BLaER1 (cell line): ENCODE measurements around the gene MRPL18.
A peak's percentile ranks its signal among the peaks of the same experiment; 100 is the strongest.
"Not testable (repeated sequence)": the region's sequence is repeated elsewhere in the genome, so short reads cannot be mapped to it uniquely, and the experiment has no call there.

Source experiments
- H3K27ac ChIP-seq: shearing (Covaris generic); formaldehyde crosslinking; 2 replicates; pipeline ENCODE4 v1.8.1; 2022
- H3K27me3 ChIP-seq: shearing (Covaris generic); formaldehyde crosslinking; 2 replicates; pipeline ENCODE4 v1.8.1; 2022
- H3K36me3 ChIP-seq: shearing (Covaris generic); formaldehyde crosslinking; 2 replicates; pipeline ENCODE4 v1.8.1; 2022
- H3K4me1 ChIP-seq: shearing (Covaris generic); formaldehyde crosslinking; 2 replicates; pipeline ENCODE4 v1.8.1; 2022
- H3K4me2 ChIP-seq: shearing (Covaris generic); formaldehyde crosslinking; 2 replicates; pipeline ENCODE4 v1.8.1; 2022
- H3K4me3 ChIP-seq: shearing (Covaris generic); formaldehyde crosslinking; 2 replicates; pipeline ENCODE4 v1.8.1; 2022
- H3K9ac ChIP-seq: shearing (Covaris generic); formaldehyde crosslinking; 2 replicates; pipeline ENCODE4 v1.8.1; 2022
- H3K9me3 ChIP-seq: shearing (Covaris generic); formaldehyde crosslinking; 2 replicates; pipeline ENCODE4 v1.8.1; 2022
- H4K20me1 ChIP-seq: shearing (Covaris generic); formaldehyde crosslinking; 2 replicates; pipeline ENCODE4 v1.8.1; 2022
- Cebpa-rat ChIP-seq: shearing (Covaris generic); IDR thresholded peaks from 2 replicates; pipeline ENCODE4 v1.8.1; 2022

Gene MRPL18

DNA sequence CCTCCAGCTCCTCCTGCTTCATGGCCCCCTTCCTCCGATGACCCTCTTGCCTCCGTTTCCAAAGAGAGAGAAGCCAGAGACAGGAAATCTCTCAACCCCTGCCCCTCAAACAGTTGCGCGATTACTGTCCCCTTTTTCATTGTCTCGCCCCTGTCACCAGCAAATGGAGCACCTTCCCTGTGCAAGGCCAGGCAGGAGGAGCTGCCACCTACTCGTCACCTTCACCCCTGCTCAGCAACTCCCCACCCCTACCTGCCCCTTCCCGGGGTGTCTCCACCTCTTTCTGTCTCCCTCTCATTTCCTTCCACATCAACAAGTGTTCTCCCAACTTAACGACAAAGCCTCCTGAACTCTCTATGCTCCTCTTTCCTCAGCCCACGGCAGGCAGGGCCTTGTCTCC, 23.5 kb downstream of the MRPL18 start:
- no peak overlapping the region for H3K27ac ChIP-seq
- H3K4me1 ChIP-seq = peaks cover 27% of the 10 kb centered on the region
- no peak overlapping the region for H3K9ac ChIP-seq
- no peak for TF ChIP-seq Cebpa-rat
- H3K9me3 ChIP-seq = no peaks in the 10 kb centered on the region
- H3K36me3 ChIP-seq = no peaks in the 10 kb centered on the region
- H3K27me3 ChIP-seq = no peaks in the 10 kb centered on the region
- H4K20me1 ChIP-seq = no peaks in the 10 kb centered on the region
- H3K4me2 ChIP-seq = no peak overlapping the region
- H3K4me3 ChIP-seq = no peak overlapping the region

DNA sequence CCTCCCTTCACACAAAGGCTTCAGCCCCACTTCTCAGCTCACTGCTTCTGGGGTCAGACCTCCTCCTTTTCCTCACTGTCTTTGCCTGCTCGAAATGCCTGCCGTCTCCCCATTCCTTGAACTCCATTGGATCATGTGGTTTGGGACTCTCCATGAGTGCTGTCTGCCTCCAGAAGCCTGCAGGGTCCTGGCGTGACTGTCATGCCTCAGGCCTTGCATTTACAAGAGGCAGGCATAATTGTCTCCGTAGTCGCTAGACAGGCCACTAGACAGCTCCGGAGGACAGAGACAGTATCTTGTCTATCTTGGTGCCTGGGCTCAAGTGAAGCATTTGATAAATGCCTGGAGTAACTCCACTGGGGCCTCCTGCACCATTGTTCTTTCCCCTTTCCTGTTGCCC, 25.1 kb downstream of the MRPL18 start:
- no peaks in the 10 kb centered on the region for H3K36me3 ChIP-seq
- TF ChIP-seq Cebpa-rat = no peak
- no peak overlapping the region for H3K9ac ChIP-seq
- no peak overlapping the region for H3K4me3 ChIP-seq
- H3K4me2 ChIP-seq = no peak overlapping the region
- peaks cover 40% of the 10 kb centered on the region for H3K4me1 ChIP-seq
- H3K27me3 ChIP-seq = no peaks in the 10 kb centered on the region
- H3K9me3 ChIP-seq = no peaks in the 10 kb centered on the region
- H3K27ac ChIP-seq = no peak overlapping the region
- no peaks in the 10 kb centered on the region for H4K20me1 ChIP-seq

GRCh38 chr6:159816775-159817174, 26.5 kb downstream of the MRPL18 start:
- H3K27ac ChIP-seq = 0 out of 2 replicates have a peak overlapping the region, but pooled peaks have one; percentile 40

DNA sequence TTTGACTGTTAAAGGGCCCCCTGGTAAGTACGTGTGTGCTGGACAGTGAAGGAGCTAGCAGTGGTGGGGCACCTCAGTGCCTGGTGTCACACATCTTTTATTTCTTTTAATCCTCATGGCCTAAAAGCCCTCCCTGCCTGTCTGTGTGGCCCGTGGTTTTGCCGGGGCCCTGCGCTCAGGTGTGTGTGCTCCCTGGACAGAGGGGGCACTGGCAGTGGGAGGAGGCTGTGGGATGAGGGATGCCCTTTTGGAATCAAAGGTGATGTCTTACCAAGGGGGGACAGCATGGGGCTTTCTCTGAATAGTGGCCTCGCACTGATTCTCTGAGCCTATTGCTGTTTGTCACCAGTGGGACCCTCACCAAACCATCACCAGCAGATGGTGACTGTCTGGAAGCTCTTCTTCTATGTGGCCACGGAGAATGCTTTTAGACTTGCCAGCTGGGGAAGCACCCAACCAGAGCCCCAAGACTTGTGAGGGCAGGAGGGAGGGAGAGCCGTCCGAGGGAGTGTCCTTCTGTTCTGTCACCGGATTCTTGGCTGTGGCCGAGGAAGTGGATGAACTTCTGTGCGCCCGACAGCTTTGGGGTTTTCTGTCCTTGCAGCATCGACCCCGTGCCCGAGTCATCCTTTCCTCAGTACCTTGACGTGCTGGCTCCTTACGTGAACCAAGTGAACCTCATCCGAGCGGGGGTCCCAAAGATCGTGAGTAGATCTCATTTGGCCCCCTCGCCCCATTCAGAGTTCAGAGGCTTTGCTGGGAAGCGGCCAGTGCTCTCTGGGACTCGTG, 27.9 kb downstream of the MRPL18 start:
- no peak for TF ChIP-seq Cebpa-rat
- H3K36me3 ChIP-seq = no peaks in the 10 kb centered on the region
- H3K9ac ChIP-seq = peak overlapping the region; percentile 84
- H4K20me1 ChIP-seq = no peaks in the 10 kb centered on the region
- no peaks in the 10 kb centered on the region for H3K9me3 ChIP-seq
- peak overlapping the region; percentile 95 for H3K27ac ChIP-seq
- H3K4me3 ChIP-seq = no peak overlapping the region
- H3K4me1 ChIP-seq = peaks cover 67% of the 10 kb centered on the region
- H3K4me2 ChIP-seq = peak overlapping the region; percentile 99
- H3K27me3 ChIP-seq = no peaks in the 10 kb centered on the region

More at GRCh38 chr6:159816775-159817174, 26.5 kb downstream of the MRPL18 start:
- not testable (repeated sequence) for H3K9ac ChIP-seq, H3K9me3 ChIP-seq, H3K4me2 ChIP-seq, H3K4me3 ChIP-seq, H3K27me3 ChIP-seq, H3K36me3 ChIP-seq, H4K20me1 ChIP-seq
- peaks cover 53% of the 10 kb centered on the region for H3K4me1 ChIP-seq

- H3K4me1 ChIP-seq = peaks cover 77% of the 10 kb centered on the region
- no peak for TF ChIP-seq Cebpa-rat
These were observed 28.8 kb downstream of the MRPL18 start for GRCh38 chr6:159819098-159819497.

GRCh38 chr6:159819932-159820640, 29.8 kb downstream of the MRPL18 start:
- Histone ChIP-seq H3K9ac (peak overlapping the region; percentile 84), H3K36me3 (no peaks in the 10 kb centered on the region), H4K20me1 (no peaks in the 10 kb centered on the region), H3K4me1 (peaks cover 77% of the 10 kb centered on the region), H3K4me2 (peak overlapping the region; percentile 99), H3K4me3 (peak overlapping the region; percentile 58), H3K27ac (peak overlapping the region; percentile 95), H3K9me3 (no peaks in the 10 kb centered on the region), H3K27me3 (no peaks in the 10 kb centered on the region)
- no peak for TF ChIP-seq Cebpa-rat

More at GRCh38 chr6:159819098-159819497, 28.8 kb downstream of the MRPL18 start:
- Histone ChIP-seq H4K20me1 (no peaks in the 10 kb centered on the region), H3K27ac (peak overlapping the region; percentile 95), H3K4me3 (peak overlapping the region; percentile 58), H3K4me2 (peak overlapping the region; percentile 99), H3K36me3 (no peaks in the 10 kb centered on the region), H3K9me3 (no peaks in the 10 kb centered on the region), H3K9ac (peak overlapping the region; percentile 84), H3K27me3 (no peaks in the 10 kb centered on the region)

- Histone ChIP-seq H3K27me3 (no peaks in the 10 kb centered on the region), H3K36me3 (no peaks in the 10 kb centered on the region), H3K4me2 (peak overlapping the region; percentile 99), H3K4me1 (peaks cover 80% of the 10 kb centered on the region), H3K9me3 (0 out of 2 replicates have a peak, but pooled peaks cover 3% of the 10 kb centered on the region), H4K20me1 (no peaks in the 10 kb centered on the region), H3K4me3 (peak overlapping the region; percentile 58), H3K9ac (peak overlapping the region; percentile 80), H3K27ac (peak overlapping the region; percentile 95)
- TF ChIP-seq Cebpa-rat = no peak
These were observed 30.9 kb downstream of the MRPL18 start for GRCh38 chr6:159821122-159821521.

GRCh38 chr6:159821726-159822125, 31.5 kb downstream of the MRPL18 start:
- Histone ChIP-seq H3K27ac (peak overlapping the region; percentile 95), H3K9ac (peak overlapping the region; percentile 80), H3K4me2 (peak overlapping the region; percentile 99), H3K36me3 (no peaks in the 10 kb centered on the region), H4K20me1 (no peaks in the 10 kb centered on the region), H3K4me3 (peak overlapping the region; percentile 58; the same call in 1 of the 2 replicates), H3K27me3 (no peaks in the 10 kb centered on the region), H3K9me3 (peaks cover 8% of the 10 kb centered on the region; the same call in 1 of the 2 replicates), H3K4me1 (peaks cover 80% of the 10 kb centered on the region)
- no peak for TF ChIP-seq Cebpa-rat

GRCh38 chr6:159823953-159824352, 33.7 kb downstream of the MRPL18 start:
- Histone ChIP-seq H4K20me1 (no peaks in the 10 kb centered on the region), H3K27ac (no peak overlapping the region), H3K4me3 (no peak overlapping the region), H3K27me3 (no peaks in the 10 kb centered on the region), H3K9ac (no peak overlapping the region), H3K36me3 (no peaks in the 10 kb centered on the region), H3K4me2 (peak overlapping the region; percentile 99; the same call in 1 of the 2 replicates), H3K9me3 (peaks cover 8% of the 10 kb centered on the region; the same call in 1 of the 2 replicates), H3K4me1 (peaks cover 80% of the 10 kb centered on the region)
- TF ChIP-seq Cebpa-rat = no peak

DNA sequence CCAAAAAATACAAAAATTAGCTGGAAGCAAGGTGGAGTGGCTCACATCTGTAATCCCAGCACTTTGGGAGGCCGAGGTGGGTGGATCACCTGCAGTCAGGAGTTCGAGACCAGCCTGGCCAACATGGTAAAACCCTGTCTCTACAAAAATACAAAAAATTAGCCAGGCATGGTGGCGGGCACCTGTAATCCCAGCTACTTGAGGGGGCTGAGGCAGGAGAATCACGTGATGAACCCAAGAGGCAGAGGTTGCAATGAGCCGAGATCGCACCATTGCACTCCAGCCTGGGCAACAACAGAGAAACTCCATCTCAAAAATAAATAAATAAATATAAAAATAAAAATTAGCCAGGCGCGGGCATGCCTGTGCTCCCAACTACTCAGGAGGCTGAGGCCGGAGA, 34.4 kb downstream of the MRPL18 start:
- H3K27ac ChIP-seq, H3K4me2 ChIP-seq, H3K36me3 ChIP-seq, H3K9me3 ChIP-seq, H3K4me3 ChIP-seq, H3K27me3 ChIP-seq, H3K9ac ChIP-seq, H4K20me1 ChIP-seq: not testable (repeated sequence)
- H3K4me1 ChIP-seq = peaks cover 80% of the 10 kb centered on the region
